Keratinocyte (primary cell): ENCODE measurements around the gene DLX1. TPM values are rescaled to one million over a fixed set of nuclear protein-coding genes. Genes with fewer than 3 reads are reported as not detected.

Experiments
- DNase-seq: peaks from one replicate; pipeline ENCODE4 v3.0.0-alpha.2; 2011; ENCODE audit warnings: low read depth, missing footprints, low spot score
- FAIRE-seq: peaks from 2 replicates; lab custom pipeline; 2011; peaks lifted over from hg19 to GRCh38; lab: Jason Lieb, UNC
- H2AFZ ChIP-seq: 2 replicates; pipeline ENCODE4 v1.6.0; 2012; ENCODE audit warnings: low read length, control low read depth, inconsistent platforms; ENCODE audit not compliant: control insufficient read depth
- H3K27ac ChIP-seq: 2 replicates; pipeline ENCODE4 v1.5.1; 2011; ENCODE audit warnings: low read length; ENCODE audit not compliant: control insufficient read depth, insufficient read depth
- H3K27me3 ChIP-seq: 3 replicates; pipeline ENCODE4 v1.6.0; 2011; ENCODE audit warnings: low read length; ENCODE audit not compliant: control insufficient read depth, insufficient read depth; ENCODE audit errors: extremely low read depth
- H3K36me3 ChIP-seq, 2 experiments: 2 replicates in 1 of 2; 3 replicates in 1 of 2; pipeline ENCODE4 v1.5.1; 2011; ENCODE audit warnings: low read length in 2 of 2, mild to moderate bottlenecking in 1 of 2; ENCODE audit not compliant: control insufficient read depth in 2 of 2, insufficient read depth in 2 of 2; ENCODE audit errors: extremely low read depth in 1 of 2
- H3K4me1 ChIP-seq: 3 replicates; pipeline ENCODE4 v1.5.1; 2011; ENCODE audit warnings: low read length; ENCODE audit not compliant: control insufficient read depth, insufficient read depth; ENCODE audit errors: extremely low read depth
- H3K4me2 ChIP-seq: 3 replicates; pipeline ENCODE4 v1.6.0; 2011; ENCODE audit warnings: low read depth, low read length; ENCODE audit not compliant: control insufficient read depth, insufficient read depth; ENCODE audit errors: extremely low read depth
- H3K4me3 ChIP-seq, 3 experiments: fragments of 200-600 bp in 1 of 3; sonication (generic) in 1 of 3; 2 replicates in 2 of 3; 3 replicates in 1 of 3; pipeline ENCODE4 v1.5.1; 2011 to 2016; ENCODE audit warnings: low read length in 3 of 3, mild to moderate bottlenecking in 3 of 3, control low read depth in 2 of 3, inconsistent platforms in 1 of 3, low read depth in 1 of 3, mixed read lengths in 1 of 3, mixed run types in 1 of 3, moderate library complexity in 1 of 3; ENCODE audit not compliant: control insufficient read depth in 2 of 3, insufficient read depth in 2 of 3; ENCODE audit errors: extremely low read depth in 1 of 3
- H3K79me2 ChIP-seq: 2 replicates; pipeline ENCODE4 v1.6.0; 2012; ENCODE audit warnings: low read length; ENCODE audit not compliant: control insufficient read depth, insufficient read depth
- H3K9ac ChIP-seq: 3 replicates; pipeline ENCODE4 v1.6.0; 2011; ENCODE audit warnings: low read length; ENCODE audit not compliant: control insufficient read depth, insufficient read depth; ENCODE audit errors: extremely low read depth
- H3K9me1 ChIP-seq: 3 replicates; pipeline ENCODE4 v1.6.0; 2011; ENCODE audit warnings: low read length; ENCODE audit not compliant: control insufficient read depth, insufficient read depth; ENCODE audit errors: extremely low read depth
- H3K9me3 ChIP-seq: 2 replicates; pipeline ENCODE4 v1.5.1; 2012; ENCODE audit warnings: low read depth, low read length; ENCODE audit not compliant: control insufficient read depth
- H4K20me1 ChIP-seq: 3 replicates; pipeline ENCODE4 v1.6.0; 2011; ENCODE audit warnings: low read length; ENCODE audit not compliant: control insufficient read depth, insufficient read depth; ENCODE audit errors: extremely low read depth
- CTCF ChIP-seq, 3 experiments: IDR thresholded peaks in 1 of 3; conservative IDR thresholded peaks in 1 of 3; optimal IDR thresholded peaks in 1 of 3; 2 replicates in 2 of 3; 3 replicates in 1 of 3; pipeline versions ENCODE3 to v1.5.1; 2011; ENCODE audit warnings: low read length in 3 of 3, mild to moderate bottlenecking in 3 of 3, moderate library complexity in 2 of 3, control low read depth in 1 of 3, inconsistent platforms in 1 of 3; ENCODE audit not compliant: insufficient read depth in 2 of 3; ENCODE audit errors: extremely low read depth in 1 of 3
- EZH2 ChIP-seq: IDR thresholded peaks from one replicate; pipeline ENCODE4 v1.6.1; 2012; ENCODE audit warnings: inconsistent platforms, mild to moderate bottlenecking, low read length, moderate library complexity
- dilution Hi-C: fragments of 300-500 bp; cut with MboI; formaldehyde crosslinking; loops from one replicate; pipeline ENCODE4 v1.7.0; 2020; ENCODE audit warnings: low sequenced_read_pairs; ENCODE audit not compliant: extremely low pct_ligation_motif_present
- polyA plus RNA-seq, 5 experiments: library from polyadenylated mRNA; depleted of rRNA in 3 of 5; stranded (reverse) in 3 of 5; stranded (forward) in 1 of 5; unstranded in 1 of 5; fragments of >200 nt; gene quantifications; 1 replicate in 1 of 5; 2 replicates in 3 of 5; 3 replicates in 1 of 5; pipeline versions ENCODE4 v1.2.1 to v1.2.3, GENCODE V29; 2011 to 2012; ENCODE audit warnings: missing spikeins in 2 of 5, low read depth in 1 of 5, low replicate concordance in 1 of 5

The DLX1 gene
- polyA plus RNA-seq, 1 donor (not counting 4 experiments of a cell fraction or from before 2014, with no cell fraction given), result 0.88 TPM

GRCh38 chr2:172089005-172089504 lies 3.7 kb downstream of the DLX1 start:
- no peaks in the 10 kb centered on the region for H3K36me3 ChIP-seq
- no peaks in the 10 kb centered on the region for H3K9me1 ChIP-seq
- no peaks in the 10 kb centered on the region for H3K79me2 ChIP-seq
- peaks cover 25% of the 10 kb centered on the region for H3K4me1 ChIP-seq
- no peak overlapping the region for H3K4me2 ChIP-seq
- no peak overlapping the region for H3K27ac ChIP-seq
- H2AFZ ChIP-seq, result no peak overlapping the region
- dilution Hi-C loops, result no loop called here
- no peaks in the 10 kb centered on the region for H4K20me1 ChIP-seq
- TF ChIP-seq CTCF (optimal IDR thresholded peaks at IDR 0.05 in 1 of 3, IDR thresholded peaks at IDR 0.05 in 1 of 3, conservative IDR thresholded peaks at IDR 0.05 in 1 of 3; ENCODE audit: extremely low read depth in 1 of 3, insufficient read depth in 2 of 3, low read length in 3 of 3) (no peak), EZH2 (no peak)
- DNase-seq, result no peak
- FAIRE-seq, result no peak
- peaks cover 89% of the 10 kb centered on the region for H3K27me3 ChIP-seq
- H3K9me3 ChIP-seq, result no peaks in the 10 kb centered on the region
- H3K4me3 ChIP-seq, result no peak overlapping the region
- H3K9ac ChIP-seq, result no peak overlapping the region

GRCh38 chr2:172089633-172090032 lies 4.3 kb downstream of the DLX1 start:
- dilution Hi-C loops, result no loop called here
- H3K9me1 ChIP-seq, result no peaks in the 10 kb centered on the region

More at GRCh38 chr2:172089633-172090032, 4.3 kb downstream of the DLX1 start:
- Histone ChIP-seq H3K79me2 (no peaks in the 10 kb centered on the region), H3K27me3 (peaks cover 89% of the 10 kb centered on the region), H3K4me2 (no peak overlapping the region), H3K4me3 (no peak overlapping the region), H2AFZ (no peak overlapping the region), H4K20me1 (no peaks in the 10 kb centered on the region), H3K9me3 (no peaks in the 10 kb centered on the region), H3K4me1 (peaks cover 22% of the 10 kb centered on the region), H3K9ac (no peak overlapping the region), H3K36me3 (no peaks in the 10 kb centered on the region), H3K27ac (no peak overlapping the region)
- FAIRE-seq (no peak), DNase-seq (no peak)
- no peak for TF ChIP-seq CTCF (optimal IDR thresholded peaks at IDR 0.05 in 1 of 3, IDR thresholded peaks at IDR 0.05 in 1 of 3, conservative IDR thresholded peaks at IDR 0.05 in 1 of 3; ENCODE audit: extremely low read depth in 1 of 3, insufficient read depth in 2 of 3, low read length in 3 of 3)
- TF ChIP-seq EZH2, result no peak
